Measurements from ENCODE around the gene ADCY3. TPM values are rescaled to one million over a fixed set of nuclear protein-coding genes. Genes with fewer than 3 reads are reported as not detected.

ADCY3 gene
- total and polyA plus RNA-seq, 2 of the 13 experiments (the other 11 are each of a cell fraction or from before 2014, with no cell fraction given): 0.11 to 0.61 TPM

- BruUV-seq (replicated peaks): no TSS peak
- WGBS (ENCODE audit: low lambda C conversion rate): 29% methylated on average over 6 of the region's 9 CpGs
- H3K27me3 ChIP-seq (ENCODE audit: control insufficient read depth in 1 of 2, insufficient read depth in 2 of 2, low read length in 2 of 2): peaks cover 13 to 66% of the 10 kb centered on the region in 2 experiments; a peak in 4 of 5 replicates
- H3K27ac ChIP-seq (ENCODE audit: extremely low read length, insufficient read depth, low read length): no peak overlapping the region
- no peak overlapping the region for H3K9ac ChIP-seq (ENCODE audit: insufficient read depth, low read depth, low read length)
- no peaks in the 10 kb centered on the region for H3K79me2 ChIP-seq (ENCODE audit: insufficient read depth, low read length)
- no peak for ATAC-seq
- in situ Hi-C loops (cut with HindIII; ENCODE audit: extremely low pct_ligation_motif_present, low pct_unique_long_range_greater_than_20kb): no loop called here
- intact Hi-C loops (cut with micrococcal nuclease; ENCODE audit: unreplicated experiment): no loop called here
- H3K36me3 ChIP-seq (replicated peaks in 1 of 2; ENCODE audit: control insufficient read depth in 1 of 2, insufficient read depth in 2 of 2, low read length in 2 of 2): no peaks in the 10 kb centered on the region
- no peaks in the 10 kb centered on the region for H4K20me1 ChIP-seq (ENCODE audit: insufficient read depth, low read length)
- ChIA-PET CTCF (ENCODE audit: low intra/inter-chr PET ratio, low total read pairs) (no interaction called here), POLR2A (no interaction called here)
- no peak for FAIRE-seq
- H3K4me2 ChIP-seq (ENCODE audit: low read depth, low read length): no peak overlapping the region
- no peak overlapping the region for H2AFZ ChIP-seq (ENCODE audit: low read length)
- no peak overlapping the region; a peak in 1 of 6 replicates for H3K4me3 ChIP-seq (replicated peaks in 1 of 3; ENCODE audit: insufficient read depth in 1 of 3, low read depth in 2 of 3, low read length in 3 of 3)
- no peak for DNase-seq (ENCODE audit: low spot score)
- TF ChIP-seq KAT8 (CRISPR knock-in tag; IDR thresholded peaks at IDR 0.05): no peak
- no peak for TF ChIP-seq ZNF205 (CRISPR knock-in tag; IDR thresholded peaks at IDR 0.05)
- TF ChIP-seq ZNF761 (CRISPR knock-in tag; conservative IDR thresholded peaks at IDR 0.05): no peak
- no peak for TF ChIP-seq ZBTB38 (CRISPR knock-in tag; IDR thresholded peaks at IDR 0.05)
- no peak for TF ChIP-seq CSRNP2 (CRISPR knock-in tag; conservative IDR thresholded peaks at IDR 0.05; ENCODE audit: low read depth)
- TF ChIP-seq ZNF687 (CRISPR knock-in tag; IDR thresholded peaks at IDR 0.05): peak; percentile 24; the same call in 1 of the 2 replicates
- peak; percentile 42; the same call in 1 of the 2 replicates for TF ChIP-seq GABPA (IDR thresholded peaks at IDR 0.05; ENCODE audit: low read depth, low read length)
- peak; percentile 68 for TF ChIP-seq GABPA (CRISPR knock-in tag; IDR thresholded peaks at IDR 0.05; ENCODE audit: low read depth)
- no peak for TF ChIP-seq HMG20B (CRISPR knock-in tag; conservative IDR thresholded peaks at IDR 0.05)
- peak; percentile 85 for TF ChIP-seq NR2C2 (CRISPR knock-in tag; IDR thresholded peaks at IDR 0.05; ENCODE audit: borderline replicate concordance)
- TF ChIP-seq GABPB1 (CRISPR knock-in tag; IDR thresholded peaks at IDR 0.05): peak; percentile 80
- no peak for TF ChIP-seq CREBL2 (CRISPR knock-in tag; IDR thresholded peaks at IDR 0.05; ENCODE audit: borderline replicate concordance)
- peaks cover 13% of the 10 kb centered on the region; the same call in 1 of the 2 replicates for H3K9me3 ChIP-seq (ENCODE audit: low read length)
- H3K4me1 ChIP-seq (ENCODE audit: insufficient read depth, low read length): 0 out of 2 replicates have a peak, but pooled peaks cover 9% of the 10 kb centered on the region
These were observed 75.9 kb downstream of the ADCY3 start for GRCh38 chr2:24844023-24844685.

Measured in HepG2 (cell line).